Stimulated activated CD4-positive, alpha-beta T cell treated with anti-CD3 and anti-CD28 coated beads, Interleukin-1b, Interleukin-23, amount 100 ng/mL, for 4 hours (primary cell): ENCODE data around the gene GUCY2C.
"Not testable (repeated sequence)": the region's sequence is repeated elsewhere in the genome, so short reads cannot be mapped to it uniquely, and the experiment has no call there.

ENCODE experiments used
- DNase-seq, 2 donors: peaks; one replicate each; pipeline ENCODE4 v3.0.0-alpha.2; 2020; ENCODE audit warnings: low read depth in 2 of 2

GUCY2C gene

GRCh38 chr12:14696265-14696741 is at the start of gene GUCY2C:
Gene GUCY2C (minus strand): TSS chr12:14696599. CDS start chr12:14696448, 151 bp downstream.
- DNase-seq = no peak

- DNase-seq = no peak
Observed at GRCh38 chr12:14743061-14743460, 46.7 kb upstream of the GUCY2C start.

GRCh38 chr12:14741942-14742341 is 45.5 kb upstream of the GUCY2C start:
- DNase-seq = no peak

GRCh38 chr12:14741153-14741552 is 44.8 kb upstream of the GUCY2C start:
- no peak for DNase-seq

GRCh38 chr12:14736441-14736840 is 40.0 kb upstream of the GUCY2C start:
- DNase-seq = not testable (repeated sequence)

GRCh38 chr12:14731821-14732220 is 35.4 kb upstream of the GUCY2C start:
- DNase-seq = no peak

- no peak for DNase-seq
Observed at GRCh38 chr12:14729586-14729985, 33.2 kb upstream of the GUCY2C start.

- peak; percentile 14 to 61 for DNase-seq
Observed at GRCh38 chr12:14723763-14724162, 27.4 kb upstream of the GUCY2C start.

- DNase-seq = peak; percentile 12 to 24
Observed at GRCh38 chr12:14716848-14717444, 20.5 kb upstream of the GUCY2C start.

GRCh38 chr12:14714437-14714836 is 18.0 kb upstream of the GUCY2C start:
- DNase-seq = no peak

GRCh38 chr12:14710632-14711320 is 14.4 kb upstream of the GUCY2C start:
- DNase-seq = no peak

GRCh38 chr12:14701809-14702568 is 5.6 kb upstream of the GUCY2C start:
- DNase-seq = no peak

GRCh38 chr12:14700935-14701334 is 4.5 kb upstream of the GUCY2C start:
- no peak for DNase-seq

GRCh38 chr12:14699923-14700322 is 3.5 kb upstream of the GUCY2C start:
- DNase-seq = no peak

GRCh38 chr12:14698555-14698954 is 2.2 kb upstream of the GUCY2C start:
- DNase-seq = no peak

- DNase-seq = no peak
Observed at GRCh38 chr12:14695715-14696141, 671 bp downstream of the GUCY2C start.

- no peak for DNase-seq
Observed at GRCh38 chr12:14694970-14695369, 1.4 kb downstream of the GUCY2C start.

GRCh38 chr12:14694145-14694714 is 2.2 kb downstream of the GUCY2C start:
- DNase-seq = no peak

GRCh38 chr12:14693116-14693515 is 3.3 kb downstream of the GUCY2C start:
- no peak for DNase-seq

- no peak for DNase-seq
Observed at GRCh38 chr12:14691560-14691959, 4.8 kb downstream of the GUCY2C start.

- DNase-seq = no peak
Observed at GRCh38 chr12:14689996-14690395, 6.4 kb downstream of the GUCY2C start.

GRCh38 chr12:14689144-14689543 is 7.3 kb downstream of the GUCY2C start:
- DNase-seq = no peak
